ENCODE data around the gene CDC42BPB.

- TF ChIP-seq POLR2A (IDR thresholded peaks at IDR 0.05; ENCODE audit: low read depth, low read length), result no peak
- TF ChIP-seq TAF1 (IDR thresholded peaks at IDR 0.05; ENCODE audit: low read depth, low read length), result no peak
- no peak for TF ChIP-seq POLR2AphosphoS5 (IDR thresholded peaks at IDR 0.05; ENCODE audit: low read depth, low read length)
- TF ChIP-seq PAX5 (IDR thresholded peaks at IDR 0.05; ENCODE audit: insufficient read depth, low read length, severe bottlenecking), result no peak
These were observed 39.0 kb upstream of the CDC42BPB start for GRCh38 chr14:103096387-103096786.
